ENCODE results near the gene SLC25A23. TPM values are rescaled to one million over a fixed set of nuclear protein-coding genes. Genes with fewer than 3 reads are reported as not detected.
A peak's percentile ranks its signal among the peaks of the same experiment; 100 is the strongest.
"Not testable (repeated sequence)": the region's sequence is repeated elsewhere in the genome, so short reads cannot be mapped to it uniquely, and the experiment has no call there.

The SLC25A23 gene
- total and polyA plus RNA-seq, 3 experiments from 2014 or later, result 14.5 to 19.9 (median 14.8) TPM

- Mint-ChIP-seq H3K36me3 (no peaks in the 10 kb centered on the region), H3K27ac (no peak within 1 kb of the TSS), H3K4me1 (peaks cover 0 to 2% (median 0%) of the 10 kb centered on the region in 3 donors), H3K27me3 (peaks cover 0 to 2% of the 10 kb centered on the region in 2 donors), H3K9me3 (no peaks in the 10 kb centered on the region), H3K4me3 (no peak within 1 kb of the TSS)
- no peaks in the 10 kb centered on the region for H3K9me3 ChIP-seq (ENCODE audit: low read length)
- no peak for DNase-seq
- no peak within 1 kb of the TSS for H3K27ac ChIP-seq (ENCODE audit: low read depth, low read length)
- H3K36me3 ChIP-seq (ENCODE audit: insufficient read depth, low read length), result no peaks in the 10 kb centered on the region
- H3K27me3 ChIP-seq (ENCODE audit: insufficient read depth, low read length, poor library complexity, severe bottlenecking), result no peaks in the 10 kb centered on the region
- H3K4me3 ChIP-seq (ENCODE audit: low read length), result no peak within 1 kb of the TSS
- no peaks in the 10 kb centered on the region for H3K4me1 ChIP-seq (ENCODE audit: insufficient read depth, low read length)
- CTCF ChIA-PET, result no interaction called here
- POLR2A ChIA-PET, result no interaction called here
Observed at GRCh38 chr19:6433663-6434062, 25.9 kb downstream of the SLC25A23 start, which contains the start of gene SLC25A41. TSS of gene SLC25A41 (minus strand) at chr19:6433763. CDS start at chr19:6433693, 70 bp downstream.

GRCh38 chr19:6433165-6433564 is 26.4 kb downstream of the SLC25A23 start:
- Mint-ChIP-seq H3K4me1 (peaks cover 0 to 2% (median 0%) of the 10 kb centered on the region in 3 donors), H3K36me3 (no peaks in the 10 kb centered on the region), H3K9me3 (no peaks in the 10 kb centered on the region), H3K4me3 (no peak overlapping the region), H3K27ac (no peak overlapping the region), H3K27me3 (peaks cover 0 to 2% of the 10 kb centered on the region in 2 donors)
- DNase-seq, result no peak
- no peak overlapping the region for H3K4me3 ChIP-seq (ENCODE audit: low read length)
- no peaks in the 10 kb centered on the region for H3K4me1 ChIP-seq (ENCODE audit: insufficient read depth, low read length)
- ChIA-PET CTCF (interaction anchor here (0.6 kb wide), 1 partner anchor 68 kb away, joined by 4 read pairs; no protein-coding TSS in a partner anchor), POLR2A (no interaction called here)
- no peaks in the 10 kb centered on the region for H3K36me3 ChIP-seq (ENCODE audit: insufficient read depth, low read length)
- no peak overlapping the region for H3K27ac ChIP-seq (ENCODE audit: low read depth, low read length)
- H3K9me3 ChIP-seq (ENCODE audit: low read length), result no peaks in the 10 kb centered on the region
- no peaks in the 10 kb centered on the region for H3K27me3 ChIP-seq (ENCODE audit: insufficient read depth, low read length, poor library complexity, severe bottlenecking)

GRCh38 chr19:6431891-6432290 is 27.7 kb downstream of the SLC25A23 start:
- POLR2A ChIA-PET, result no interaction called here
- DNase-seq, result no peak
- no peaks in the 10 kb centered on the region for H3K27me3 ChIP-seq (ENCODE audit: insufficient read depth, low read length, poor library complexity, severe bottlenecking)
- no peak overlapping the region for H3K27ac ChIP-seq (ENCODE audit: low read depth, low read length)
- CTCF ChIA-PET, result no interaction called here
- H3K4me1 ChIP-seq (ENCODE audit: insufficient read depth, low read length), result no peaks in the 10 kb centered on the region
- H3K36me3 ChIP-seq (ENCODE audit: insufficient read depth, low read length), result no peaks in the 10 kb centered on the region
- no peaks in the 10 kb centered on the region for H3K9me3 Mint-ChIP-seq
- H3K27me3 Mint-ChIP-seq, result peaks cover 0 to 2% of the 10 kb centered on the region in 2 donors
- H3K4me1 Mint-ChIP-seq, result peaks cover 0 to 2% (median 0%) of the 10 kb centered on the region in 3 donors
- H3K9me3 ChIP-seq (ENCODE audit: low read length), result no peaks in the 10 kb centered on the region
- no peak overlapping the region for H3K27ac Mint-ChIP-seq
- H3K36me3 Mint-ChIP-seq, result no peaks in the 10 kb centered on the region
- no peak overlapping the region for H3K4me3 ChIP-seq (ENCODE audit: low read length)
- H3K4me3 Mint-ChIP-seq, result no peak overlapping the region

- H3K4me3 Mint-ChIP-seq, result no peak overlapping the region
- H3K4me1 ChIP-seq (ENCODE audit: insufficient read depth, low read length), result peaks cover 9% of the 10 kb centered on the region
Observed at GRCh38 chr19:6429419-6430221, 30.0 kb downstream of the SLC25A23 start.

DNA sequence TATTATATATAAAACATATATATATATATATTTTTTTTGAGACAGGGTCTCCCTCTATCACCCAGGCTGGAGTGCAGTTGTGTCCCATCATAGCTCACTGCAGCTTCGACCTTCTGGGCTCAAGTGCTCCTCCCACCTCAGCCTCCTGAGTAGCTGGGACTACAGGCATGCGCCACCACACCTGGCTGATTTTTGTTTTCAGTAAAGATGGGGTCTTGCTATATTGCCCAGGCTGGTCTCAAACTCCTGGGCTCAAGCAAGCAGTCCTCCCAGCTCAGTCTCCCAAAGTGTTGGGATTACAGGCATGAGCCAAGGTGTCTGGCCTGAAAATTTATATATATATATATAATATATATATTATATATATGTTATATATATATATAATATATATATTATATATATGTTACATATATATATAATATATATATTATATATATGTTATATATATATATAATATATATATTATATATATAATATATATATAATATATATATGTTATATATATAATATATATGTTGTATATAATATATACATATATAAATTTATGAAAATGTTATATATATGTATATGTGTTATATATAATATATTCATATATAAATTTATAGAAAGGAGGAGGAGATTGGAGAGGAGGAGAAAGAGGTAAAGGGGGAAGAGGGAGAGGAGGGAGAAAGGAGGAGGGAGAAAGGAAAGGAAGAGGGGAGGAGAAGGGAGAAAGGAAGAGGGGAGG is 30.7 kb downstream of the SLC25A23 start:
- H3K27me3 ChIP-seq (ENCODE audit: insufficient read depth, low read length, poor library complexity, severe bottlenecking); H3K36me3 ChIP-seq (ENCODE audit: insufficient read depth, low read length); H3K9me3 ChIP-seq (ENCODE audit: low read length); POLR2A ChIA-PET; H3K27ac Mint-ChIP-seq; DNase-seq; H3K4me3 ChIP-seq (ENCODE audit: low read length); H3K4me3 Mint-ChIP-seq; H3K27ac ChIP-seq (ENCODE audit: low read depth, low read length); CTCF ChIA-PET; H3K9me3 Mint-ChIP-seq; H3K27me3 Mint-ChIP-seq; H3K36me3 Mint-ChIP-seq: not testable (repeated sequence)
- H3K4me1 ChIP-seq (ENCODE audit: insufficient read depth, low read length), result peaks cover 10% of the 10 kb centered on the region
- H3K4me1 Mint-ChIP-seq, result peaks cover 10 to 11% (median 11%) of the 10 kb centered on the region in 3 donors

More at GRCh38 chr19:6429419-6430221, 30.0 kb downstream of the SLC25A23 start:
- Mint-ChIP-seq H3K4me1 (peaks cover 10% of the 10 kb centered on the region in 3 donors), H3K27me3 (peaks cover 0 to 3% of the 10 kb centered on the region in 2 donors), H3K9me3 (no peaks in the 10 kb centered on the region), H3K27ac (no peak overlapping the region), H3K36me3 (no peaks in the 10 kb centered on the region)
- no peak overlapping the region for H3K4me3 ChIP-seq (ENCODE audit: low read length)
- POLR2A ChIA-PET, result no interaction called here
- no peaks in the 10 kb centered on the region for H3K27me3 ChIP-seq (ENCODE audit: insufficient read depth, low read length, poor library complexity, severe bottlenecking)
- CTCF ChIA-PET, result no interaction called here
- no peak overlapping the region for H3K27ac ChIP-seq (ENCODE audit: low read depth, low read length)
- no peak for DNase-seq
- no peaks in the 10 kb centered on the region for H3K36me3 ChIP-seq (ENCODE audit: insufficient read depth, low read length)
- no peaks in the 10 kb centered on the region for H3K9me3 ChIP-seq (ENCODE audit: low read length)

- Histone ChIP-seq H3K9me3 (ENCODE audit: low read length) (no peaks in the 10 kb centered on the region), H3K27me3 (ENCODE audit: insufficient read depth, low read length, poor library complexity, severe bottlenecking) (no peaks in the 10 kb centered on the region), H3K4me1 (ENCODE audit: insufficient read depth, low read length) (peaks cover 27% of the 10 kb centered on the region), H3K4me3 (ENCODE audit: low read length) (no peak overlapping the region), H3K27ac (ENCODE audit: low read depth, low read length) (no peak overlapping the region), H3K36me3 (ENCODE audit: insufficient read depth, low read length) (no peaks in the 10 kb centered on the region)
- CTCF ChIA-PET, result interaction anchor here (1.6 kb wide), 1 partner anchor 10 kb away, joined by 4 read pairs; no protein-coding TSS in a partner anchor
- H3K27me3 Mint-ChIP-seq, result peaks cover 0 to 3% of the 10 kb centered on the region in 2 donors
- peaks cover 27 to 28% (median 28%) of the 10 kb centered on the region in 3 donors for H3K4me1 Mint-ChIP-seq
- no peaks in the 10 kb centered on the region for H3K9me3 Mint-ChIP-seq
- no peak overlapping the region for H3K27ac Mint-ChIP-seq
- POLR2A ChIA-PET, result no interaction called here
- H3K36me3 Mint-ChIP-seq, result peaks cover 0 to 9% (median 2%) of the 10 kb centered on the region in 3 donors
- no peak overlapping the region for H3K4me3 Mint-ChIP-seq
- no peak for DNase-seq
Observed at GRCh38 chr19:6427131-6427530, 32.5 kb downstream of the SLC25A23 start.

DNA sequence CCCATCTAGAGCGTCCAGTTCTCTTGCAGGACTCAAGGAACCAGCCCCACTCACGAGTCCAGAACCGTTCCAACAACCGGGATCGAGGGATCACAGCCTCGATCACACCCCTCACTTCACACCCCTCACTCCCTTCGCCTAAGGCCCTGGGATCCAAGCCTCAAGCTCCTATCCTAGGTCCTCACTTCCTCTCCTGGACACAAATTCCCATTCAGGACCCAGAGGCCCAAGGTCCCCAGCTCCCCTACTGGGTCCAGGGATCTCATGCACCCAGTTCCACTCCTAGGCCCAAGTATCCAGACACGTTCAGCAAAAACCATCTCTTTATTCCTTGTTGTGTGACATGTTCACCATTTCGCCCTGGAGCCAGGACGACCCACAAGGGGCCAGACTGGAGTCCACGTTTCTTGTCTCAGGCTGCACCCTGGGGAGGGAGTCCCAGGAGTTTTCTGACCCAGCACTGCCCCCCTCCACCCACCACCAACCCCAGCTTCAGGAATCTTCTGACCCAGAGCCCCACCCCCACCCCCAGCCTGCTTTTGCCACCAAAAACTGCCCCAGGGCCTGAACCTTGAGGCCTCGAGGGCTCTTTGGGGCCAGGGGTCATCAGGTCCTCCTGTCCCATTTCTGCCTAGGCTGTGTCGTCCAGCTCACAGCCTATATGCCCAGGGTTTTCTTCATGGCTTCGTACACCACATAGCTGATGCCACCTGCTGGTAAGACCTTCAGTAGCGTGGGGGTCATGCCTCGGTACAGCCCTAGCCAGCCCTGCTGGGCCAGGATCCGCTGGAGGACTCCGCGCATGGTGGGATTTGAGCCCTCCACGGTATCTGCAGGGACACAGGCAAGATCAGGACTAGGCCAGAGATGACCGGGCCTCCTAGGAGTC is 33.6 kb downstream of the SLC25A23 start:
- peaks cover 5% of the 10 kb centered on the region for H3K36me3 ChIP-seq (ENCODE audit: insufficient read depth, low read length)
- peak overlapping the region; percentile 26 for H3K4me3 ChIP-seq (ENCODE audit: low read length)
- ChIA-PET POLR2A (interaction anchor here (0.6 to 2.2 kb wide), 6 partner anchors 9 to 312 kb away, joined by 3 to 14 read pairs (median 9); partner anchors contain the start of genes ALKBH7, DENND1C, GPR108 and SLC25A23), CTCF (interaction anchor here (0.8 to 1.6 kb wide), 5 partner anchors 11 to 208 kb away, joined by 3 to 5 read pairs (median 3); partner anchors contain the start of gene GTF2F1)
- Mint-ChIP-seq H3K4me1 (peaks cover 29 to 40% (median 33%) of the 10 kb centered on the region in 3 donors), H3K27me3 (peaks cover 0 to 1% of the 10 kb centered on the region in 2 donors), H3K36me3 (peaks cover 0 to 21% (median 3%) of the 10 kb centered on the region in 3 donors), H3K4me3 (peak overlapping the region in 6 of 7 donors; percentile 73 to 95 (median 82)), H3K27ac (peak overlapping the region; percentile 74 to 98 (median 90)), H3K9me3 (no peaks in the 10 kb centered on the region)
- H3K27me3 ChIP-seq (ENCODE audit: insufficient read depth, low read length, poor library complexity, severe bottlenecking), result no peaks in the 10 kb centered on the region
- no peak for DNase-seq
- H3K27ac ChIP-seq (ENCODE audit: low read depth, low read length), result peak overlapping the region; percentile 53
- H3K9me3 ChIP-seq (ENCODE audit: low read length), result no peaks in the 10 kb centered on the region
- H3K4me1 ChIP-seq (ENCODE audit: insufficient read depth, low read length), result peaks cover 27% of the 10 kb centered on the region
